OCI-LY3 (cell line): Measurements from ENCODE around the gene DNM3.

ENCODE experiments used
- CTCF ChIP-seq: fragments of 200-600, 300-600 bp; sonication (generic); IDR thresholded peaks from 2 replicates; pipeline ENCODE4 v1.5.1; 2014; ENCODE audit warnings: antibody characterized with exemption, low read length, low read depth
- EZH2phosphoT487 ChIP-seq: fragments of 200-600 bp; shearing (Covaris generic); IDR thresholded peaks from 2 replicates; pipeline ENCODE4 v1.6.1; 2018; ENCODE audit warnings: antibody characterized with exemption, mixed run types, low read depth

DNA sequence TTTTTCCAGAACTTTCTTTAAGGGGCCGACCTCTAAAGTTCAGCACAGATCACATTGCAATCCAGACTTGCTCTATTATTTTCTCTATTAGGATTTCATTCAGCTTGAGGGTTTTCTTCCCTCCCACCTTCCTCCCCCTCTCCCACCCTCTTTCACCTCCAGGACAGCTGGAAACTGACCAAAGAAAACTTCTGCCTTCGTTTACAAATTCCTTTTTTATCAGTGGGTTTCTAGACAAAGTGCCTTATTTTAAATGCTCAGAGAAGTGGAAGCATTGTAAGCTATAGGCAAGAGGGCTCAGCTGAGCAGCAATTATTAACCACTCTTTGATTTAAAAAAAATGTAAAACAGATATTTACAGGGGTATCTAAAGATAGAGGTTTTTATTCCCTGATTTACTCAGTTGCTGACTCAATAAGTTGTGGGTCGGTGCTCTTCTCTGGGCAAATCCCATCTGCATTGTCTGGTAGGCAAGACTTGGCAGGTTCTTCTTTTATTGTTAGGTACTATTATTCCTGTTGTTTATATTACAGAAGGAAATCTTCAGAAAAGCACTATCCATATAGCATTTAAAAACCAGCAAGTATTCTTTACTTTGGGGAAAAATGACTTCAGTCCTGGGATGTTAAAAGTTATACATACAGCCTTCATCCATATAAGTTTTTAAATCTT is 302.2 kb downstream of the DNM3 start:
- no peak for TF ChIP-seq EZH2phosphoT487
- TF ChIP-seq CTCF: no peak
